HCT116 (cell line): ENCODE measurements around the gene PTPN4. TPM values are rescaled to one million over a fixed set of nuclear protein-coding genes. Genes with fewer than 3 reads are reported as not detected.

Source experiments
- ATAC-seq: fragments of 200-7000 bp; cut with Tn5 transposase; 2 replicates; pipeline ENCODE4 v1.9.1; 2020; ENCODE audit warnings: mild to moderate bottlenecking, moderate library complexity
- BruUV-seq: library from RNA; stranded (reverse); fragments of 400-500 nt; replicated peaks from 2 replicates; lab custom pipeline; 2021; lab: Mats Ljungman, UMichigan
- CTCF ChIA-PET: fragments of 300-600 bp; sonication (Branson Sonifier 250); formaldehyde crosslinking; loops from one replicate; lab custom pipeline; 2021; ENCODE audit warnings: antibody characterized with exemption; lab: Charles Lee
- POLR2A ChIA-PET: fragments of 300-600, 350-600 bp; sonication (Branson Sonifier 250); formaldehyde crosslinking; loops from one replicate; lab custom pipeline; 2021; ENCODE audit warnings: antibody characterized with exemption; lab: Charles Lee
- RAD21 ChIA-PET, 2 experiments: fragments of 300-600 bp; sonication (Branson Sonifier 250); formaldehyde crosslinking; loops; one replicate each; lab custom pipeline; 2023; ENCODE audit warnings: low total read pairs in 2 of 2; ENCODE audit not compliant: uncharacterized antibody in 2 of 2, unreplicated experiment in 2 of 2, low non-redundant PET in 1 of 2; lab: Charles Lee
- DNase-seq: peaks from one replicate; pipeline ENCODE4 v3.0.0-alpha.2; 2010; ENCODE audit warnings: low read depth, low spot score
- H2AFZ ChIP-seq: fragments of 200-600 bp; shearing (Covaris generic), sonication (generic); 2 replicates; pipeline ENCODE4 v1.6.1; 2017; ENCODE audit warnings: low read depth, mixed run types, mixed read lengths, antibody characterized with exemption, low read length; ENCODE audit not compliant: poor library complexity, severe bottlenecking
- H3K27ac ChIP-seq: 2 replicates; pipeline ENCODE4 v1.5.1; 2012; ENCODE audit warnings: low read depth, low read length
- H3K27me3 ChIP-seq: fragments of 200-600 bp; sonication (generic); 2 replicates; pipeline ENCODE4 v1.6.1; 2016; ENCODE audit warnings: mixed run types, low read length, mixed read lengths; ENCODE audit not compliant: insufficient read depth
- H3K36me3 ChIP-seq, 2 experiments: fragments of 200-500 bp in 1 of 2; fragments of 200-600 bp in 1 of 2; sonication (Bioruptor generic) in 1 of 2; sonication (generic) in 1 of 2; 2 replicates each; pipeline versions ENCODE4 v1.5.1 to v1.6.1; 2014 to 2016; ENCODE audit warnings: low read length in 2 of 2, inconsistent platforms in 1 of 2, mixed read lengths in 1 of 2, mixed run types in 1 of 2; ENCODE audit not compliant: insufficient read depth in 2 of 2, control insufficient read depth in 1 of 2
- H3K4me1 ChIP-seq, 2 experiments: fragments of 200-600 bp in 1 of 2; sonication (generic) in 1 of 2; 2 replicates each; pipeline versions ENCODE4 v1.5.1 to v1.6.1; 2012 to 2017; ENCODE audit warnings: low read length in 2 of 2, inconsistent platforms in 1 of 2, mild to moderate bottlenecking in 1 of 2, mixed read lengths in 1 of 2, mixed run types in 1 of 2, moderate library complexity in 1 of 2; ENCODE audit not compliant: insufficient read depth in 2 of 2, control insufficient read depth in 1 of 2
- H3K4me2 ChIP-seq: fragments of 200-600 bp; sonication (generic); 2 replicates; pipeline ENCODE4 v1.6.1; 2017; ENCODE audit warnings: mixed run types, low read length, mixed read lengths
- H3K4me3 ChIP-seq, 2 experiments: fragments of 200-600 bp in 1 of 2; sonication (generic) in 1 of 2; replicated peaks in 1 of 2; 2 replicates each; pipeline ENCODE4 v1.5.1; 2011 to 2016; ENCODE audit warnings: low read length in 2 of 2, control low read depth in 1 of 2, low read depth in 1 of 2, mild to moderate bottlenecking in 1 of 2, mixed read lengths in 1 of 2, mixed run types in 1 of 2
- H3K79me2 ChIP-seq: fragments of 200-600 bp; sonication (generic); 2 replicates; pipeline ENCODE4 v1.6.1; 2017; ENCODE audit warnings: mild to moderate bottlenecking, mixed run types, low read length, moderate library complexity, mixed read lengths; ENCODE audit not compliant: insufficient read depth
- H3K9ac ChIP-seq: fragments of 200-600 bp; sonication (generic); 2 replicates; pipeline ENCODE4 v1.6.1; 2016; ENCODE audit warnings: low read length, mixed read lengths
- H3K9me2 ChIP-seq: fragments of 200-600 bp; sonication (generic), shearing (Covaris generic); 2 replicates; pipeline ENCODE4 v1.6.1; 2017; ENCODE audit warnings: mixed run types, mild to moderate bottlenecking, moderate library complexity; ENCODE audit not compliant: insufficient read depth
- H3K9me3 ChIP-seq, 2 experiments: fragments of 200-500 bp in 1 of 2; fragments of 200-600 bp in 1 of 2; sonication (Bioruptor generic) in 1 of 2; sonication (generic) in 1 of 2; 2 replicates each; pipeline ENCODE4 v1.6.1; 2014 to 2017; ENCODE audit warnings: low read length in 2 of 2, mixed read lengths in 2 of 2, inconsistent platforms in 1 of 2, low read depth in 1 of 2, mild to moderate bottlenecking in 1 of 2, mixed run types in 1 of 2, moderate library complexity in 1 of 2; ENCODE audit not compliant: control insufficient read depth in 1 of 2, insufficient read depth in 1 of 2
- H4K20me1 ChIP-seq: fragments of 200-600 bp; sonication (generic), shearing (Covaris generic); 2 replicates; pipeline ENCODE4 v1.6.1; 2017; ENCODE audit warnings: mixed run types, mild to moderate bottlenecking, moderate library complexity; ENCODE audit not compliant: insufficient read depth
- ATF3 ChIP-seq: IDR thresholded peaks from 2 replicates; pipeline ENCODE4 v1.6.1; 2012
- EGR1 ChIP-seq: IDR thresholded peaks from 2 replicates; pipeline ENCODE4 v1.6.1; 2012; ENCODE audit warnings: low read depth
- EZH2 ChIP-seq: fragments of 200-600 bp; sonication (generic); IDR thresholded peaks from 2 replicates; pipeline ENCODE4 v1.6.1; 2017; ENCODE audit warnings: antibody characterized with exemption, mixed run types
- EZH2phosphoT487 ChIP-seq: fragments of 200-600 bp; IDR thresholded peaks from 2 replicates; pipeline ENCODE4 v1.6.1; 2018; ENCODE audit warnings: antibody characterized with exemption, borderline replicate concordance
- JUND ChIP-seq: IDR thresholded peaks from 2 replicates; pipeline ENCODE4 v1.6.1; 2012
- MAX ChIP-seq: IDR thresholded peaks from 2 replicates; pipeline ENCODE4 v1.6.1; 2012
- POLR2A ChIP-seq: IDR thresholded peaks from 2 replicates; pipeline ENCODE4 v1.7.0; 2011; ENCODE audit warnings: borderline replicate concordance; ENCODE audit not compliant: insufficient read depth, insufficient read length; ENCODE audit errors: extremely low read depth
- POLR2AphosphoS5 ChIP-seq: IDR thresholded peaks from 2 replicates; pipeline ENCODE4 v1.6.1; 2011; ENCODE audit warnings: mild to moderate bottlenecking, low read depth, low read length, moderate library complexity
- RAD21 ChIP-seq: IDR thresholded peaks from 2 replicates; pipeline ENCODE4 v1.6.1; 2012; ENCODE audit warnings: low read depth, mild to moderate bottlenecking
- SIN3A ChIP-seq: IDR thresholded peaks from 2 replicates; pipeline ENCODE4 v1.6.1; 2012; ENCODE audit warnings: low read depth
- TCF7L2 ChIP-seq: IDR thresholded peaks from 2 replicates; pipeline ENCODE4 v1.7.0; 2011; ENCODE audit warnings: borderline replicate concordance, inconsistent platforms; ENCODE audit not compliant: insufficient read depth, insufficient read length; ENCODE audit errors: extremely low read depth
- YY1 ChIP-seq: IDR thresholded peaks from 2 replicates; pipeline ENCODE4 v1.6.1; 2011; ENCODE audit warnings: low read length, low read depth, moderate library complexity, mild to moderate bottlenecking; ENCODE audit not compliant: insufficient replicate concordance; ENCODE audit errors: extremely low read depth
- ZNF274 ChIP-seq: fragments of 200-500 bp; sonication (Bioruptor generic); IDR thresholded peaks from 2 replicates; pipeline ENCODE4 v1.6.1; 2014; ENCODE audit warnings: mild to moderate bottlenecking, low read depth, low read length, inconsistent platforms
- intact Hi-C: fragments of 100-400 bp; cut with micrococcal nuclease; formaldehyde crosslinking; loops from 2 replicates; pipeline ENCODE4 v1.10.0; 2022
- total RNA-seq: library from RNA; stranded (reverse); gene quantifications from one replicate; pipeline ENCODE4 v1.2.1, GENCODE V29; 2021; ENCODE audit not compliant: unreplicated experiment
- TF ChIP-seq, protein P1 (sequence below): IDR thresholded peaks from 2 replicates; pipeline ENCODE4 v1.6.1; 2012; ENCODE audit warnings: low read depth
- TF ChIP-seq, protein P2 (sequence below): IDR thresholded peaks from 2 replicates; pipeline ENCODE4 v1.6.1; 2011; ENCODE audit warnings: mild to moderate bottlenecking, low read length, moderate library complexity; ENCODE audit not compliant: insufficient replicate concordance; ENCODE audit errors: extremely low read depth

PTPN4 gene
- total RNA-seq, 1 experiment from 2014 or later: 38.4 TPM

- CTCF ChIA-PET: no interaction called here
- H3K9me2 ChIP-seq: no peaks in the 10 kb centered on the region
- ATAC-seq: no peak
- H3K36me3 ChIP-seq: no peaks in the 10 kb centered on the region
- TF ChIP-seq RAD21 (no peak), EZH2phosphoT487 (no peak), TCF7L2 (no peak), YY1 (no peak), ATF3 (no peak), JUND (no peak), EZH2 (no peak), SIN3A (no peak), EGR1 (no peak), ZNF274 (no peak), POLR2AphosphoS5 (no peak), POLR2A (no peak), MAX (no peak)
- TF ChIP-seq, protein P1, sequence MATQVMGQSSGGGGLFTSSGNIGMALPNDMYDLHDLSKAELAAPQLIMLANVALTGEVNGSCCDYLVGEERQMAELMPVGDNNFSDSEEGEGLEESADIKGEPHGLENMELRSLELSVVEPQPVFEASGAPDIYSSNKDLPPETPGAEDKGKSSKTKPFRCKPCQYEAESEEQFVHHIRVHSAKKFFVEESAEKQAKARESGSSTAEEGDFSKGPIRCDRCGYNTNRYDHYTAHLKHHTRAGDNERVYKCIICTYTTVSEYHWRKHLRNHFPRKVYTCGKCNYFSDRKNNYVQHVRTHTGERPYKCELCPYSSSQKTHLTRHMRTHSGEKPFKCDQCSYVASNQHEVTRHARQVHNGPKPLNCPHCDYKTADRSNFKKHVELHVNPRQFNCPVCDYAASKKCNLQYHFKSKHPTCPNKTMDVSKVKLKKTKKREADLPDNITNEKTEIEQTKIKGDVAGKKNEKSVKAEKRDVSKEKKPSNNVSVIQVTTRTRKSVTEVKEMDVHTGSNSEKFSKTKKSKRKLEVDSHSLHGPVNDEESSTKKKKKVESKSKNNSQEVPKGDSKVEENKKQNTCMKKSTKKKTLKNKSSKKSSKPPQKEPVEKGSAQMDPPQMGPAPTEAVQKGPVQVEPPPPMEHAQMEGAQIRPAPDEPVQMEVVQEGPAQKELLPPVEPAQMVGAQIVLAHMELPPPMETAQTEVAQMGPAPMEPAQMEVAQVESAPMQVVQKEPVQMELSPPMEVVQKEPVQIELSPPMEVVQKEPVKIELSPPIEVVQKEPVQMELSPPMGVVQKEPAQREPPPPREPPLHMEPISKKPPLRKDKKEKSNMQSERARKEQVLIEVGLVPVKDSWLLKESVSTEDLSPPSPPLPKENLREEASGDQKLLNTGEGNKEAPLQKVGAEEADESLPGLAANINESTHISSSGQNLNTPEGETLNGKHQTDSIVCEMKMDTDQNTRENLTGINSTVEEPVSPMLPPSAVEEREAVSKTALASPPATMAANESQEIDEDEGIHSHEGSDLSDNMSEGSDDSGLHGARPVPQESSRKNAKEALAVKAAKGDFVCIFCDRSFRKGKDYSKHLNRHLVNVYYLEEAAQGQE: no peak
- TF ChIP-seq, protein P2, sequence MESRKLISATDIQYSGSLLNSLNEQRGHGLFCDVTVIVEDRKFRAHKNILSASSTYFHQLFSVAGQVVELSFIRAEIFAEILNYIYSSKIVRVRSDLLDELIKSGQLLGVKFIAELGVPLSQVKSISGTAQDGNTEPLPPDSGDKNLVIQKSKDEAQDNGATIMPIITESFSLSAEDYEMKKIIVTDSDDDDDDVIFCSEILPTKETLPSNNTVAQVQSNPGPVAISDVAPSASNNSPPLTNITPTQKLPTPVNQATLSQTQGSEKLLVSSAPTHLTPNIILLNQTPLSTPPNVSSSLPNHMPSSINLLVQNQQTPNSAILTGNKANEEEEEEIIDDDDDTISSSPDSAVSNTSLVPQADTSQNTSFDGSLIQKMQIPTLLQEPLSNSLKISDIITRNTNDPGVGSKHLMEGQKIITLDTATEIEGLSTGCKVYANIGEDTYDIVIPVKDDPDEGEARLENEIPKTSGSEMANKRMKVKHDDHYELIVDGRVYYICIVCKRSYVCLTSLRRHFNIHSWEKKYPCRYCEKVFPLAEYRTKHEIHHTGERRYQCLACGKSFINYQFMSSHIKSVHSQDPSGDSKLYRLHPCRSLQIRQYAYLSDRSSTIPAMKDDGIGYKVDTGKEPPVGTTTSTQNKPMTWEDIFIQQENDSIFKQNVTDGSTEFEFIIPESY: no peak
- H3K9ac ChIP-seq: no peak overlapping the region
- POLR2A ChIA-PET: no interaction called here
- no peaks in the 10 kb centered on the region for H3K9me3 ChIP-seq
- intact Hi-C loops: no loop called here
- RAD21 ChIA-PET: no interaction called here
- peaks cover 3% of the 10 kb centered on the region; the same call in 1 of the 2 replicates for H4K20me1 ChIP-seq
- DNase-seq: no peak
- no peak overlapping the region for H3K27ac ChIP-seq
- no peak overlapping the region for H3K4me3 ChIP-seq
- no TSS peak for BruUV-seq
- H3K79me2 ChIP-seq: peaks cover 53% of the 10 kb centered on the region
- no peak overlapping the region for H2AFZ ChIP-seq
- H3K4me1 ChIP-seq: no peaks in the 10 kb centered on the region
- H3K27me3 ChIP-seq: no peaks in the 10 kb centered on the region
- H3K4me2 ChIP-seq: no peak overlapping the region
These were observed 34.5 kb downstream of the PTPN4 start for GRCh38 chr2:119794237-119794636.
